Measurements from ENCODE around the gene EID2B.

The EID2B gene

DNA sequence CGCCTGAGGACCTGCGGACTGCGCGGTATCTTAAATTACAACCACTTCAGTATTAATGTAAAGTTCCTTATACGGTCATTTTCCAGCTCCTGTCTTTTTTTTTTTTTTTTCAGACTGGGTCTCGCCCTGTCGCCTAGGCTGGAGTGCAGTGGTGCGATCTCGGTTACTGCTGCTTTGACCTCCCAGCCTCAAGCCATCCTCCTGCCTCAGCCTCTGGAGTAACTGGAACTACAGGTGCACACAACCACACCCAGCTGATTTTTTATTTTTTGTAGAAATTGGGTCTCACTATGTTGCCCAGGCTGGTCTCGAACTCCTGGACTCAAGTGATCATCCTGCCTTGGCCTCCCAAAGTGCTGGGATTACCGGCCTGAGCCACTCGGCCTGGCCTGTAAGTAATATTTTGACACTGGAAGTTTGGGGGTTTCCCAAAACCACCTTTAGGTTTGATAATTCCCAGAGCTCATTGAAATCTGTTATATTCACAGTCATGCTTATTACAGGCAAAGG is 406 bp upstream of the EID2B start (continued):
- TF ChIP-seq, protein P1, sequence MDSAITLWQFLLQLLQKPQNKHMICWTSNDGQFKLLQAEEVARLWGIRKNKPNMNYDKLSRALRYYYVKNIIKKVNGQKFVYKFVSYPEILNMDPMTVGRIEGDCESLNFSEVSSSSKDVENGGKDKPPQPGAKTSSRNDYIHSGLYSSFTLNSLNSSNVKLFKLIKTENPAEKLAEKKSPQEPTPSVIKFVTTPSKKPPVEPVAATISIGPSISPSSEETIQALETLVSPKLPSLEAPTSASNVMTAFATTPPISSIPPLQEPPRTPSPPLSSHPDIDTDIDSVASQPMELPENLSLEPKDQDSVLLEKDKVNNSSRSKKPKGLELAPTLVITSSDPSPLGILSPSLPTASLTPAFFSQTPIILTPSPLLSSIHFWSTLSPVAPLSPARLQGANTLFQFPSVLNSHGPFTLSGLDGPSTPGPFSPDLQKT (IDR thresholded peaks at IDR 0.05; ENCODE audit: borderline replicate concordance, low read depth, low read length): no peak
- TF ChIP-seq REPIN1 (tag by site-specific recombination; IDR thresholded peaks at IDR 0.05; ENCODE audit: low read depth) (no peak), ZNF623 (tag by site-specific recombination; IDR thresholded peaks at IDR 0.05) (no peak), ZNF335 (tag by site-specific recombination; conservative IDR thresholded peaks at IDR 0.05) (peak; percentile 95), ZNF23 (tag by site-specific recombination; IDR thresholded peaks at IDR 0.05; ENCODE audit: borderline replicate concordance) (no peak), BCL11B (tag by site-specific recombination; IDR thresholded peaks at IDR 0.05; ENCODE audit: low read depth) (peak; percentile 70), ZNF610 (tag by site-specific recombination; IDR thresholded peaks at IDR 0.05; ENCODE audit: borderline replicate concordance) (no peak), ZNF707 (tag by site-specific recombination; IDR thresholded peaks at IDR 0.05) (no peak), ZNF677 (tag by site-specific recombination; IDR thresholded peaks at IDR 0.05) (no peak), ZNF658 (tag by site-specific recombination; IDR thresholded peaks at IDR 0.05) (no peak), ZNF48 (tag by site-specific recombination; IDR thresholded peaks at IDR 0.05) (no peak), SCRT2 (tag by site-specific recombination; IDR thresholded peaks at IDR 0.05) (no peak)
- TF ChIP-seq, protein P2, sequence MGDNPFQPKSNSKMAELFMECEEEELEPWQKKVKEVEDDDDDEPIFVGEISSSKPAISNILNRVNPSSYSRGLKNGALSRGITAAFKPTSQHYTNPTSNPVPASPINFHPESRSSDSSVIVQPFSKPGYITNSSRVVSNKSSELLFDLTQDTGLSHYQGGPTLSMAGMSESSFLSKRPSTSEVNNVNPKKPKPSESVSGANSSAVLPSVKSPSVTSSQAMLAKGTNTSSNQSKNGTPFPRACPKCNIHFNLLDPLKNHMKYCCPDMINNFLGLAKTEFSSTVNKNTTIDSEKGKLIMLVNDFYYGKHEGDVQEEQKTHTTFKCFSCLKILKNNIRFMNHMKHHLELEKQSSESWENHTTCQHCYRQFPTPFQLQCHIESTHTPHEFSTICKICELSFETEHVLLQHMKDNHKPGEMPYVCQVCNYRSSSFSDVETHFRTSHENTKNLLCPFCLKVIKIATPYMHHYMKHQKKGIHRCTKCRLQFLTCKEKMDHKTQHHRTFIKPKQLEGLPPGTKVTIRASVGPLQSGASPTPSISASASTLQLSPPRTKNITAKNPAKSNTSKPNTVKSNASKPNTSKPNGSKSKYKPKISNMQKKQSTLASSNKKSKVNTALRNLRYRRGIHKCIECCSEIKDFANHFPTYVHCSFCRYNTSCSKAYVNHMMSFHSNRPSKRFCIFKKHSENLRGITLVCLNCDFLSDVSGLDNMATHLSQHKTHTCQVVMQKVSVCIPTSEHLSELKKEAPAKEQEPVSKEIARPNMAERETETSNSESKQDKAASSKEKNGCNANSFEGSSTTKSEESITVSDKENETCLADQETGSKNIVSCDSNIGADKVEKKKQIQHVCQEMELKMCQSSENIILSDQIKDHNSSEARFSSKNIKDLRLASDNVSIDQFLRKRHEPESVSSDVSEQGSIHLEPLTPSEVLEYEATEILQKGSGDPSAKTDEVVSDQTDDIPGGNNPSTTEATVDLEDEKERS (tag by site-specific recombination; IDR thresholded peaks at IDR 0.05): 0 out of 2 replicates have a peak, but pooled peaks have one; percentile 25
- TF ChIP-seq, protein P3, sequence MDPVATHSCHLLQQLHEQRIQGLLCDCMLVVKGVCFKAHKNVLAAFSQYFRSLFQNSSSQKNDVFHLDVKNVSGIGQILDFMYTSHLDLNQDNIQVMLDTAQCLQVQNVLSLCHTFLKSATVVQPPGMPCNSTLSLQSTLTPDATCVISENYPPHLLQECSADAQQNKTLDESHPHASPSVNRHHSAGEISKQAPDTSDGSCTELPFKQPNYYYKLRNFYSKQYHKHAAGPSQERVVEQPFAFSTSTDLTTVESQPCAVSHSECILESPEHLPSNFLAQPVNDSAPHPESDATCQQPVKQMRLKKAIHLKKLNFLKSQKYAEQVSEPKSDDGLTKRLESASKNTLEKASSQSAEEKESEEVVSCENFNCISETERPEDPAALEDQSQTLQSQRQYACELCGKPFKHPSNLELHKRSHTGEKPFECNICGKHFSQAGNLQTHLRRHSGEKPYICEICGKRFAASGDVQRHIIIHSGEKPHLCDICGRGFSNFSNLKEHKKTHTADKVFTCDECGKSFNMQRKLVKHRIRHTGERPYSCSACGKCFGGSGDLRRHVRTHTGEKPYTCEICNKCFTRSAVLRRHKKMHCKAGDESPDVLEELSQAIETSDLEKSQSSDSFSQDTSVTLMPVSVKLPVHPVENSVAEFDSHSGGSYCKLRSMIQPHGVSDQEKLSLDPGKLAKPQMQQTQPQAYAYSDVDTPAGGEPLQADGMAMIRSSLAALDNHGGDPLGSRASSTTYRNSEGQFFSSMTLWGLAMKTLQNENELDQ (tag by site-specific recombination; IDR thresholded peaks at IDR 0.05; ENCODE audit: low read depth): no peak
- TF ChIP-seq, protein P4, sequence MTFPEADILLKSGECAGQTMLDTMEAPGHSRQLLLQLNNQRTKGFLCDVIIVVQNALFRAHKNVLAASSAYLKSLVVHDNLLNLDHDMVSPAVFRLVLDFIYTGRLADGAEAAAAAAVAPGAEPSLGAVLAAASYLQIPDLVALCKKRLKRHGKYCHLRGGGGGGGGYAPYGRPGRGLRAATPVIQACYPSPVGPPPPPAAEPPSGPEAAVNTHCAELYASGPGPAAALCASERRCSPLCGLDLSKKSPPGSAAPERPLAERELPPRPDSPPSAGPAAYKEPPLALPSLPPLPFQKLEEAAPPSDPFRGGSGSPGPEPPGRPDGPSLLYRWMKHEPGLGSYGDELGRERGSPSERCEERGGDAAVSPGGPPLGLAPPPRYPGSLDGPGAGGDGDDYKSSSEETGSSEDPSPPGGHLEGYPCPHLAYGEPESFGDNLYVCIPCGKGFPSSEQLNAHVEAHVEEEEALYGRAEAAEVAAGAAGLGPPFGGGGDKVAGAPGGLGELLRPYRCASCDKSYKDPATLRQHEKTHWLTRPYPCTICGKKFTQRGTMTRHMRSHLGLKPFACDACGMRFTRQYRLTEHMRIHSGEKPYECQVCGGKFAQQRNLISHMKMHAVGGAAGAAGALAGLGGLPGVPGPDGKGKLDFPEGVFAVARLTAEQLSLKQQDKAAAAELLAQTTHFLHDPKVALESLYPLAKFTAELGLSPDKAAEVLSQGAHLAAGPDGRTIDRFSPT (tag by site-specific recombination; IDR thresholded peaks at IDR 0.05): no peak
- TF ChIP-seq, protein P5, sequence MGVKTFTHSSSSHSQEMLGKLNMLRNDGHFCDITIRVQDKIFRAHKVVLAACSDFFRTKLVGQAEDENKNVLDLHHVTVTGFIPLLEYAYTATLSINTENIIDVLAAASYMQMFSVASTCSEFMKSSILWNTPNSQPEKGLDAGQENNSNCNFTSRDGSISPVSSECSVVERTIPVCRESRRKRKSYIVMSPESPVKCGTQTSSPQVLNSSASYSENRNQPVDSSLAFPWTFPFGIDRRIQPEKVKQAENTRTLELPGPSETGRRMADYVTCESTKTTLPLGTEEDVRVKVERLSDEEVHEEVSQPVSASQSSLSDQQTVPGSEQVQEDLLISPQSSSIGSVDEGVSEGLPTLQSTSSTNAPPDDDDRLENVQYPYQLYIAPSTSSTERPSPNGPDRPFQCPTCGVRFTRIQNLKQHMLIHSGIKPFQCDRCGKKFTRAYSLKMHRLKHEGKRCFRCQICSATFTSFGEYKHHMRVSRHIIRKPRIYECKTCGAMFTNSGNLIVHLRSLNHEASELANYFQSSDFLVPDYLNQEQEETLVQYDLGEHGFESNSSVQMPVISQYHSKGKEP (tag by site-specific recombination; IDR thresholded peaks at IDR 0.05): no peak
- TF ChIP-seq, protein P6, sequence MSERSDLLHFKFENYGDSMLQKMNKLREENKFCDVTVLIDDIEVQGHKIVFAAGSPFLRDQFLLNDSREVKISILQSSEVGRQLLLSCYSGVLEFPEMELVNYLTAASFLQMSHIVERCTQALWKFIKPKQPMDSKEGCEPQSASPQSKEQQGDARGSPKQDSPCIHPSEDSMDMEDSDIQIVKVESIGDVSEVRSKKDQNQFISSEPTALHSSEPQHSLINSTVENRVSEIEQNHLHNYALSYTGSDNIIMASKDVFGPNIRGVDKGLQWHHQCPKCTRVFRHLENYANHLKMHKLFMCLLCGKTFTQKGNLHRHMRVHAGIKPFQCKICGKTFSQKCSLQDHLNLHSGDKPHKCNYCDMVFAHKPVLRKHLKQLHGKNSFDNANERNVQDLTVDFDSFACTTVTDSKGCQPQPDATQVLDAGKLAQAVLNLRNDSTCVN (tag by site-specific recombination; optimal IDR thresholded peaks at IDR 0.05): no peak
- TF ChIP-seq, protein P7, sequence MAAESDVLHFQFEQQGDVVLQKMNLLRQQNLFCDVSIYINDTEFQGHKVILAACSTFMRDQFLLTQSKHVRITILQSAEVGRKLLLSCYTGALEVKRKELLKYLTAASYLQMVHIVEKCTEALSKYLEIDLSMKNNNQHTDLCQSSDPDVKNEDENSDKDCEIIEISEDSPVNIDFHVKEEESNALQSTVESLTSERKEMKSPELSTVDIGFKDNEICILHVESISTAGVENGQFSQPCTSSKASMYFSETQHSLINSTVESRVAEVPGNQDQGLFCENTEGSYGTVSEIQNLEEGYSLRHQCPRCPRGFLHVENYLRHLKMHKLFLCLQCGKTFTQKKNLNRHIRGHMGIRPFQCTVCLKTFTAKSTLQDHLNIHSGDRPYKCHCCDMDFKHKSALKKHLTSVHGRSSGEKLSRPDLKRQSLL (tag by site-specific recombination; IDR thresholded peaks at IDR 0.05): no peak
